ENCODE measurements around the gene ST6GALNAC5. TPM values are rescaled to one million over a fixed set of nuclear protein-coding genes. Genes with fewer than 3 reads are reported as not detected.

Gene ST6GALNAC5
- total RNA-seq, 2 donors from 2014 or later = 9.1 to 9.4 TPM

DNA sequence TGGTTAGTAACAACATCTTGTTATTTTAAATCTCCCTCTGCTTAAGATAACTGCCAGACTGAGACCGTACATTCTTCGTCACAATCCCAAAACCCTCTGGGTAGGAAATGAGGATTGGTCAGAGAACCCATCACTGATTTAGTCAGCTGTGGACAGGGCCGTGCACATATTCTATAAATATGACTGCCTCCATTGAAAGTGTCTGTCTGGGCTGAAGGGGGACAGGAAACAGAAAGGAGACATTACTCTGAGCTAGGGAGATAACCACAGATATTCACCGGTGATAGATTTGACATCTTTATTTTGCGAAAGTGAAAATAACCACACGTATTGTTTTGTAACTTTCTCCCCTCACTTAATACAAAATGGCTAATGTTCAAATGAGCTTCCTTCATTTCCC lies 36.9 kb upstream of the ST6GALNAC5 start:
- Histone ChIP-seq H3K27ac (ENCODE audit: low read depth, low read length) (no peak overlapping the region), H3K36me3 (ENCODE audit: control insufficient read depth, insufficient read depth, low read length) (no peaks in the 10 kb centered on the region), H3K4me3 (ENCODE audit: low read length) (no peak overlapping the region), H3K9me3 (ENCODE audit: control insufficient read depth, low read length) (no peaks in the 10 kb centered on the region), H3K4me1 (ENCODE audit: control insufficient read depth, insufficient read depth, low read length) (no peaks in the 10 kb centered on the region), H3K9ac (ENCODE audit: extremely low read depth, low read length, poor library complexity, severe bottlenecking) (no peak overlapping the region), H3K27me3 (ENCODE audit: control insufficient read depth, insufficient read depth, low read length, poor library complexity, severe bottlenecking) (no peaks in the 10 kb centered on the region)
- DNase-seq = no peak
- Mint-ChIP-seq H3K4me3 (no peak overlapping the region), H3K36me3 (ENCODE audit: low read depth) (no peaks in the 10 kb centered on the region), H3K27me3 (ENCODE audit: insufficient read depth) (no peaks in the 10 kb centered on the region), H3K9me3 (no peaks in the 10 kb centered on the region), H3K27ac (no peak overlapping the region), H3K4me1 (no peaks in the 10 kb centered on the region)
- WGBS, 2 experiments (ENCODE audit: insufficient coverage in 1 of 2, insufficient read length in 1 of 2) = 88 to 93% methylated on average over 4 to 6 of the region's 6 CpGs
- TF ChIP-seq, protein P1, sequence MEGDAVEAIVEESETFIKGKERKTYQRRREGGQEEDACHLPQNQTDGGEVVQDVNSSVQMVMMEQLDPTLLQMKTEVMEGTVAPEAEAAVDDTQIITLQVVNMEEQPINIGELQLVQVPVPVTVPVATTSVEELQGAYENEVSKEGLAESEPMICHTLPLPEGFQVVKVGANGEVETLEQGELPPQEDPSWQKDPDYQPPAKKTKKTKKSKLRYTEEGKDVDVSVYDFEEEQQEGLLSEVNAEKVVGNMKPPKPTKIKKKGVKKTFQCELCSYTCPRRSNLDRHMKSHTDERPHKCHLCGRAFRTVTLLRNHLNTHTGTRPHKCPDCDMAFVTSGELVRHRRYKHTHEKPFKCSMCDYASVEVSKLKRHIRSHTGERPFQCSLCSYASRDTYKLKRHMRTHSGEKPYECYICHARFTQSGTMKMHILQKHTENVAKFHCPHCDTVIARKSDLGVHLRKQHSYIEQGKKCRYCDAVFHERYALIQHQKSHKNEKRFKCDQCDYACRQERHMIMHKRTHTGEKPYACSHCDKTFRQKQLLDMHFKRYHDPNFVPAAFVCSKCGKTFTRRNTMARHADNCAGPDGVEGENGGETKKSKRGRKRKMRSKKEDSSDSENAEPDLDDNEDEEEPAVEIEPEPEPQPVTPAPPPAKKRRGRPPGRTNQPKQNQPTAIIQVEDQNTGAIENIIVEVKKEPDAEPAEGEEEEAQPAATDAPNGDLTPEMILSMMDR (conservative IDR thresholded peaks at IDR 0.05) = no peak

DNA sequence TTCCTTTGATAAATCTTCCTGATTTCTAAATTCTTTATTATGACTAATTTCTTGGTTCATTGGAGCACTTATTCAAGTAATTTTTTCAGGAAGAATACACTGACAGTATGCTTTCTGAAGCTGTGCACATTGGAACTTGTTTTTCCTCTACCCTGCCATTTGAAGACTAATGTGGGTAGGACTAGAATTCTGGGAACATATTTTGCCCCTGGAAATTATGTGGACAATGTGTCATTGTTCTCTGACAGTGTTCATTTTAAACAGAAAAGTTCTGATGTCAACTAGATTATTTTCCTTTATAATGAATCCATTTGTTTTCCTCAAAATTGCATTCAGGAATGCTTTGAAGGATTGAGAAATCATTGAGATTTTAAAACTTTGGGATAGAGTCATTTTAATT lies 34.8 kb upstream of the ST6GALNAC5 start:
- Histone ChIP-seq H3K36me3 (ENCODE audit: control insufficient read depth, insufficient read depth, low read length) (no peaks in the 10 kb centered on the region), H3K9me3 (ENCODE audit: control insufficient read depth, low read length) (no peaks in the 10 kb centered on the region), H3K4me3 (ENCODE audit: low read length) (no peak overlapping the region), H3K27ac (ENCODE audit: low read depth, low read length) (no peak overlapping the region), H3K4me1 (ENCODE audit: control insufficient read depth, insufficient read depth, low read length) (no peaks in the 10 kb centered on the region), H3K27me3 (ENCODE audit: control insufficient read depth, insufficient read depth, low read length, poor library complexity, severe bottlenecking) (no peaks in the 10 kb centered on the region), H3K9ac (ENCODE audit: extremely low read depth, low read length, poor library complexity, severe bottlenecking) (no peak overlapping the region)
- H3K27me3 Mint-ChIP-seq (ENCODE audit: insufficient read depth) = no peaks in the 10 kb centered on the region
- H3K27ac Mint-ChIP-seq = no peak overlapping the region
- H3K36me3 Mint-ChIP-seq (ENCODE audit: low read depth) = no peaks in the 10 kb centered on the region
- TF ChIP-seq, protein P1 (conservative IDR thresholded peaks at IDR 0.05) = no peak
- DNase-seq = no peak
- no peaks in the 10 kb centered on the region for H3K4me1 Mint-ChIP-seq
- no peak overlapping the region for H3K4me3 Mint-ChIP-seq
- H3K9me3 Mint-ChIP-seq = no peaks in the 10 kb centered on the region

DNA sequence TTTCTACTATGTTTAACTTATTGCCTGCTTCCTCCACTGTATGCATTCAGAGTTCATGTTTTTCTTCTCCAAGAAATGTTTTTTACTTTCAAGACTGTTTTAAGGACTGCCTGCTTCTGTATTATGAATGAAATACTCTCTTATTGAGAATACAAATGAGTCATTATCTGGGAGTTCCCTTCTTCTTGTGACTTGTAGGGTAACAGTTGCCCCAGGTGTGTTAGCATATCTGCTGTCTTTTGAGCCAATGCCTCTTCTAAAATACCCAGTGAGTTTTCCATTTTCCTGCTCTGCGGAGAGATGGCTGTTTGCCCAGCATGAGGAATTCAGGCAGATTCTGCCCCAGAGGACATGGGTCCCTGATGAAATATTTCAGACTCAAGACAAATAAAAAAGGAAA lies 34.1 kb upstream of the ST6GALNAC5 start:
- H3K9ac ChIP-seq (ENCODE audit: extremely low read depth, low read length, poor library complexity, severe bottlenecking) = no peak overlapping the region
- no peak overlapping the region for H3K4me3 ChIP-seq (ENCODE audit: low read length)
- Mint-ChIP-seq H3K27me3 (ENCODE audit: insufficient read depth) (no peaks in the 10 kb centered on the region), H3K4me1 (no peaks in the 10 kb centered on the region), H3K4me3 (no peak overlapping the region), H3K9me3 (peaks cover 4% of the 10 kb centered on the region), H3K27ac (no peak overlapping the region), H3K36me3 (ENCODE audit: low read depth) (no peaks in the 10 kb centered on the region)
- TF ChIP-seq, protein P1 (conservative IDR thresholded peaks at IDR 0.05) = no peak
- H3K27ac ChIP-seq (ENCODE audit: low read depth, low read length) = no peak overlapping the region
- 90 to 100% methylated on average over 1 of the region's 1 CpG for WGBS, 2 experiments (ENCODE audit: insufficient coverage in 1 of 2, insufficient read length in 1 of 2)
- no peaks in the 10 kb centered on the region for H3K27me3 ChIP-seq (ENCODE audit: control insufficient read depth, insufficient read depth, low read length, poor library complexity, severe bottlenecking)
- no peak for DNase-seq
- H3K4me1 ChIP-seq (ENCODE audit: control insufficient read depth, insufficient read depth, low read length) = no peaks in the 10 kb centered on the region
- H3K9me3 ChIP-seq (ENCODE audit: control insufficient read depth, low read length) = no peaks in the 10 kb centered on the region
- H3K36me3 ChIP-seq (ENCODE audit: control insufficient read depth, insufficient read depth, low read length) = no peaks in the 10 kb centered on the region
